Kidney (tissue), 14 donors: ENCODE measurements around the gene C3AR1. TPM values are rescaled to one million over a fixed set of nuclear protein-coding genes. Genes with fewer than 3 reads are reported as not detected.

Experiments
- DNase-seq, 5 donors: peaks; one replicate each; pipeline ENCODE4 v3.0.0-alpha.2; 2013 to 2020
- FAIRE-seq: peaks from 2 replicates; lab custom pipeline; 2012; peaks lifted over from hg19 to GRCh38; lab: Jason Lieb, UNC
- H3K27ac ChIP-seq, 2 donors: one replicate each; pipeline ENCODE4 v1.7.0; 2013; ENCODE audit warnings: low read depth in 2 of 2, low read length in 2 of 2, inconsistent platforms in 1 of 2
- H3K27me3 ChIP-seq: one replicate; pipeline ENCODE4 v1.7.1; 2013; ENCODE audit warnings: low read length, inconsistent platforms; ENCODE audit not compliant: control insufficient read depth, insufficient read depth
- H3K36me3 ChIP-seq, 3 donors: one replicate each; pipeline versions ENCODE4 v1.7.0 to v1.7.1; 2013; ENCODE audit warnings: low read length in 3 of 3, control low read depth in 1 of 3, inconsistent platforms in 1 of 3; ENCODE audit not compliant: insufficient read depth in 3 of 3, control insufficient read depth in 2 of 3
- H3K4me1 ChIP-seq, 3 donors: one replicate each; pipeline versions ENCODE4 v1.7.0 to v1.7.1; 2013; ENCODE audit warnings: low read length in 3 of 3, inconsistent platforms in 1 of 3, low read depth in 1 of 3; ENCODE audit not compliant: control insufficient read depth in 2 of 3, insufficient read depth in 2 of 3
- H3K4me3 ChIP-seq, 3 donors: one replicate each; pipeline versions ENCODE4 v1.7.0 to v1.8.1; 2013; ENCODE audit warnings: low read length in 3 of 3, control low read depth in 1 of 3, inconsistent platforms in 1 of 3
- H3K9ac ChIP-seq, 3 donors: one replicate each; pipeline versions ENCODE4 v1.7.0 to v1.7.1; 2013; ENCODE audit warnings: low read length in 3 of 3, control low read depth in 1 of 3, inconsistent platforms in 1 of 3
- H3K9me3 ChIP-seq, 3 donors: one replicate each; pipeline versions ENCODE4 v1.7.0 to v1.7.1; 2013; ENCODE audit warnings: low read length in 3 of 3, control low read depth in 1 of 3, inconsistent platforms in 1 of 3; ENCODE audit not compliant: control insufficient read depth in 2 of 3, insufficient read depth in 1 of 3
- intact Hi-C: fragments of 100-400 bp; cut with DNase I; formaldehyde crosslinking; loops from one replicate; pipeline ENCODE4 v1.11.1; 2022
- polyA plus RNA-seq: library from polyadenylated mRNA; stranded (reverse); fragments of 350-450 nt; fragmentation: Illumina TruSeq; extraction: RNeasy Lipid Tissue Mini Kit (QIAGEN cat#74804); gene quantifications from one replicate; pipeline ENCODE4 v1.2.3, GENCODE V29; 2014; ENCODE audit warnings: low read depth, low replicate concordance; ENCODE audit not compliant: insufficient read depth
- total RNA-seq: library from RNA; stranded (reverse); fragmentation: NEBNext Ultra II Directional; extraction: Animal tissue kit (Norgen Biotek cat#: 25700); gene quantifications from one replicate; pipeline ENCODE4 v1.2.1, GENCODE V29; 2021
- TF ChIP-seq, protein P1 (sequence below): IDR thresholded peaks from 3 replicates; pipeline ENCODE4 v1.5.1; 2012; ENCODE audit warnings: mild to moderate bottlenecking, moderate library complexity, borderline replicate concordance; ENCODE audit not compliant: insufficient read depth; ENCODE audit errors: extremely low read depth
- donor health status: control.
- donor health status: control.
- donor health status: control.
- donor health status: control.
- donor health status: control.
- donor health status: DM: yes; HTN: yes; CAD: no.
- donor health status: Normal renal cell carcinoma (clear cell type).

Gene C3AR1
- total and polyA plus RNA-seq, 2 donors from 2014 or later, result 2.9 to 17.7 TPM

DNA sequence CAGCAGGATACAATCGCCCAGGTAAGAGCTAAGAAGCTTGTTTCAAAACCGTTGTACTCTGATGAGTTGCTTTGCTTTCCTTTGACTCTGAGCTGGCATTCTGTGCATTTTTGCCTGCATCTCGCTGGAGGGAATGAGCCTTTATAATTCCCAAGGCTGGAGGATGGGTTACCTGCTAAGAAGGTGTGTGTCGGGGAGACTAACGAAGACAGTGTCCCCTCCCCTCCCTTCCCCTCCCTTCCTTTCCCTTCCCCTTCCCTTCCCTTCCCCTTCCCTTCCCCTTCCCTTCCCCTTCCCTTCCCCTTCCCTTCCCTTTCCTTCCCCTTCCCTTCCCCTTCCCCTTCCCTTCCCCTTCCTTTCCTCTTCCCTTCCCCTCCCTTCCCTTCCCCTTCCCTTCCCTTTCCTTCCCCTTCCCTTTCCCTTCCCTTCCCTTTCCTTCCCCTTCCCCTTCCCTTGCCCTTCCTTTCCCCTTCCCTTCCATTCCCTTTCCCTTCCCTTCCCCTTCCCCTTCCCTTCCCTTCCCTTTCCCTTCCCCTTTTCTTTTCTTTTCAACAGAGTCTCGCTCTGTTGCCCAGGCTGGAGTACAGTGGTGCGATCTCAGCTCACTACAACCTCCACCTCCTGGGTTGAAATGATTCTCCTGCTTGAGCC lies 15.4 kb downstream of the C3AR1 start:
- intact Hi-C loops, result no loop called here
- Histone ChIP-seq H3K27me3 (no peaks in the 10 kb centered on the region), H3K4me3 (no peak overlapping the region), H3K4me1 (no peaks in the 10 kb centered on the region), H3K27ac (no peak overlapping the region), H3K9me3 (no peaks in the 10 kb centered on the region), H3K9ac (no peak overlapping the region), H3K36me3 (peaks cover 9 to 65% (median 41%) of the 10 kb centered on the region in 3 donors)
- no peak for FAIRE-seq
- TF ChIP-seq, protein P1, sequence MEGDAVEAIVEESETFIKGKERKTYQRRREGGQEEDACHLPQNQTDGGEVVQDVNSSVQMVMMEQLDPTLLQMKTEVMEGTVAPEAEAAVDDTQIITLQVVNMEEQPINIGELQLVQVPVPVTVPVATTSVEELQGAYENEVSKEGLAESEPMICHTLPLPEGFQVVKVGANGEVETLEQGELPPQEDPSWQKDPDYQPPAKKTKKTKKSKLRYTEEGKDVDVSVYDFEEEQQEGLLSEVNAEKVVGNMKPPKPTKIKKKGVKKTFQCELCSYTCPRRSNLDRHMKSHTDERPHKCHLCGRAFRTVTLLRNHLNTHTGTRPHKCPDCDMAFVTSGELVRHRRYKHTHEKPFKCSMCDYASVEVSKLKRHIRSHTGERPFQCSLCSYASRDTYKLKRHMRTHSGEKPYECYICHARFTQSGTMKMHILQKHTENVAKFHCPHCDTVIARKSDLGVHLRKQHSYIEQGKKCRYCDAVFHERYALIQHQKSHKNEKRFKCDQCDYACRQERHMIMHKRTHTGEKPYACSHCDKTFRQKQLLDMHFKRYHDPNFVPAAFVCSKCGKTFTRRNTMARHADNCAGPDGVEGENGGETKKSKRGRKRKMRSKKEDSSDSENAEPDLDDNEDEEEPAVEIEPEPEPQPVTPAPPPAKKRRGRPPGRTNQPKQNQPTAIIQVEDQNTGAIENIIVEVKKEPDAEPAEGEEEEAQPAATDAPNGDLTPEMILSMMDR, result no peak
- DNase-seq, result no peak

DNA sequence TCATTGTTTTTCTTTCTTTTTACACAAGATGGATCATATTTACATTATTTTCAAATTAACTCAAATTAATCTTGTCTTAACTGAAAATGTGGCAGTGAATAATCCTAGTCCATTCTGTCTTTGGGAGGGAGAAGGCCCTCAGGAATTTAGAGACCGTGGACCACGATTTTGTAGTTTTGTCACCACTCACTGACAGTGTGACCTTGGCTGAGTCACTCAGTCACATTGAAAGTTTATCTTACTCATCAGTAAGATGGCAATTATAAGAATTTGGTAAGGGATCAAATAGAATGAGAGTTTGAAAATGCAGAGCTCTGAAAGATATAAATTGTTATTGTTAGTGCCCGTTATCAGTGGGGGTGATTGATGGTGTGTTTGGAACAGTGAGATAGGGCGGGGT lies 17.3 kb downstream of the C3AR1 start:
- DNase-seq (no peak), FAIRE-seq (no peak)
- H3K9me3 ChIP-seq, result no peaks in the 10 kb centered on the region
- TF ChIP-seq, protein P1, result no peak
- no peak overlapping the region for H3K4me3 ChIP-seq
- H3K9ac ChIP-seq, result no peak overlapping the region
- H3K36me3 ChIP-seq, result peaks cover 8 to 54% (median 41%) of the 10 kb centered on the region in 3 donors
- no peaks in the 10 kb centered on the region for H3K27me3 ChIP-seq
- no peak overlapping the region for H3K27ac ChIP-seq
- H3K4me1 ChIP-seq, result no peaks in the 10 kb centered on the region
- intact Hi-C loops, result no loop called here

DNA sequence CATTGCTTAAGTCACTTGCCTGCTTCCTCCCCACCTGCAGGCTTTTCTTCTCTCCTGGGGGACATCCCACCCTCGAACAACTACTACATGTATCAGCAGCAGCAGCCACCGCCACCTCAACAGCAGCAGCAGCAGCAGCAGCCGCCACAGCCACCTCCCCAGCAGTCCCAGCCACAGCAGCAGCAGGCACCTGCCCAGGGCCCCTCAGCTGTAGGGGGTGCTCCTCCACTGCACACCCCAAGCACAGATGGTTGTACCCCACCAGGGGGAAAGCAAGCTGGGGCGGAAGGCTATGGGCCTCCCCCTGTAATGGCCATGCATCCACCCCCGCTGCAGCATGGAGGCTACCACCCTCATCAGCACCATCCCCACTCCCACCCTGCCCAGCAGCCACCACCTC lies 18.3 kb downstream of the C3AR1 start:
- Histone ChIP-seq H3K4me1 (no peaks in the 10 kb centered on the region), H3K27me3 (no peaks in the 10 kb centered on the region), H3K9ac (no peak overlapping the region), H3K9me3 (no peaks in the 10 kb centered on the region), H3K27ac (no peak overlapping the region), H3K36me3 (peaks cover 6 to 55% (median 41%) of the 10 kb centered on the region in 3 donors), H3K4me3 (no peak overlapping the region)
- DNase-seq, result no peak
- FAIRE-seq, result no peak
- intact Hi-C loops, result no loop called here
- TF ChIP-seq, protein P1, result no peak
